Kidney (tissue), 14 donors: Measurements from ENCODE around the gene CTNNBL1. TPM values are rescaled to one million over a fixed set of nuclear protein-coding genes. Genes with fewer than 3 reads are reported as not detected.

Source experiments
- DNase-seq, 5 donors: peaks; one replicate each; pipeline ENCODE4 v3.0.0-alpha.2; 2013 to 2020
- FAIRE-seq: peaks from 2 replicates; lab custom pipeline; 2012; peaks lifted over from hg19 to GRCh38; lab: Jason Lieb, UNC
- H3K27ac ChIP-seq, 2 donors: one replicate each; pipeline ENCODE4 v1.7.0; 2013; ENCODE audit warnings: low read depth in 2 of 2, low read length in 2 of 2, inconsistent platforms in 1 of 2
- H3K27me3 ChIP-seq: one replicate; pipeline ENCODE4 v1.7.1; 2013; ENCODE audit warnings: low read length, inconsistent platforms; ENCODE audit not compliant: control insufficient read depth, insufficient read depth
- H3K36me3 ChIP-seq, 3 donors: one replicate each; pipeline versions ENCODE4 v1.7.0 to v1.7.1; 2013; ENCODE audit warnings: low read length in 3 of 3, control low read depth in 1 of 3, inconsistent platforms in 1 of 3; ENCODE audit not compliant: insufficient read depth in 3 of 3, control insufficient read depth in 2 of 3
- H3K4me1 ChIP-seq, 3 donors: one replicate each; pipeline versions ENCODE4 v1.7.0 to v1.7.1; 2013; ENCODE audit warnings: low read length in 3 of 3, inconsistent platforms in 1 of 3, low read depth in 1 of 3; ENCODE audit not compliant: control insufficient read depth in 2 of 3, insufficient read depth in 2 of 3
- H3K4me3 ChIP-seq, 3 donors: one replicate each; pipeline versions ENCODE4 v1.7.0 to v1.8.1; 2013; ENCODE audit warnings: low read length in 3 of 3, control low read depth in 1 of 3, inconsistent platforms in 1 of 3
- H3K9ac ChIP-seq, 3 donors: one replicate each; pipeline versions ENCODE4 v1.7.0 to v1.7.1; 2013; ENCODE audit warnings: low read length in 3 of 3, control low read depth in 1 of 3, inconsistent platforms in 1 of 3
- H3K9me3 ChIP-seq, 3 donors: one replicate each; pipeline versions ENCODE4 v1.7.0 to v1.7.1; 2013; ENCODE audit warnings: low read length in 3 of 3, control low read depth in 1 of 3, inconsistent platforms in 1 of 3; ENCODE audit not compliant: control insufficient read depth in 2 of 3, insufficient read depth in 1 of 3
- intact Hi-C: fragments of 100-400 bp; cut with DNase I; formaldehyde crosslinking; loops from one replicate; pipeline ENCODE4 v1.11.1; 2022
- polyA plus RNA-seq: library from polyadenylated mRNA; stranded (reverse); fragments of 350-450 nt; fragmentation: Illumina TruSeq; extraction: RNeasy Lipid Tissue Mini Kit (QIAGEN cat#74804); gene quantifications from one replicate; pipeline ENCODE4 v1.2.3, GENCODE V29; 2014; ENCODE audit warnings: low read depth, low replicate concordance; ENCODE audit not compliant: insufficient read depth
- total RNA-seq: library from RNA; stranded (reverse); fragmentation: NEBNext Ultra II Directional; extraction: Animal tissue kit (Norgen Biotek cat#: 25700); gene quantifications from one replicate; pipeline ENCODE4 v1.2.1, GENCODE V29; 2021
- TF ChIP-seq, protein P1 (sequence below): IDR thresholded peaks from 3 replicates; pipeline ENCODE4 v1.5.1; 2012; ENCODE audit warnings: mild to moderate bottlenecking, moderate library complexity, borderline replicate concordance; ENCODE audit not compliant: insufficient read depth; ENCODE audit errors: extremely low read depth
- donor health status: control.
- donor health status: control.
- donor health status: control.
- donor health status: control.
- donor health status: control.
- donor health status: DM: yes; HTN: yes; CAD: no.
- donor health status: Normal renal cell carcinoma (clear cell type).

The CTNNBL1 gene
- total and polyA plus RNA-seq, 2 donors from 2014 or later: 40.9 to 70.9 TPM

GRCh38 chr20:37804584-37805566 is 111.0 kb downstream of the CTNNBL1 start:
- Histone ChIP-seq H3K27ac (no peak overlapping the region), H3K36me3 (peaks cover 0 to 6% (median 4%) of the 10 kb centered on the region in 3 donors)
- FAIRE-seq: no peak

GRCh38 chr20:37807471-37808232 is 113.8 kb downstream of the CTNNBL1 start:
- peaks cover 0 to 3% (median 0%) of the 10 kb centered on the region in 3 donors for H3K4me1 ChIP-seq
- intact Hi-C loops: no loop called here
- peaks cover 0 to 6% (median 0%) of the 10 kb centered on the region in 3 donors for H3K36me3 ChIP-seq
- TF ChIP-seq, protein P1, sequence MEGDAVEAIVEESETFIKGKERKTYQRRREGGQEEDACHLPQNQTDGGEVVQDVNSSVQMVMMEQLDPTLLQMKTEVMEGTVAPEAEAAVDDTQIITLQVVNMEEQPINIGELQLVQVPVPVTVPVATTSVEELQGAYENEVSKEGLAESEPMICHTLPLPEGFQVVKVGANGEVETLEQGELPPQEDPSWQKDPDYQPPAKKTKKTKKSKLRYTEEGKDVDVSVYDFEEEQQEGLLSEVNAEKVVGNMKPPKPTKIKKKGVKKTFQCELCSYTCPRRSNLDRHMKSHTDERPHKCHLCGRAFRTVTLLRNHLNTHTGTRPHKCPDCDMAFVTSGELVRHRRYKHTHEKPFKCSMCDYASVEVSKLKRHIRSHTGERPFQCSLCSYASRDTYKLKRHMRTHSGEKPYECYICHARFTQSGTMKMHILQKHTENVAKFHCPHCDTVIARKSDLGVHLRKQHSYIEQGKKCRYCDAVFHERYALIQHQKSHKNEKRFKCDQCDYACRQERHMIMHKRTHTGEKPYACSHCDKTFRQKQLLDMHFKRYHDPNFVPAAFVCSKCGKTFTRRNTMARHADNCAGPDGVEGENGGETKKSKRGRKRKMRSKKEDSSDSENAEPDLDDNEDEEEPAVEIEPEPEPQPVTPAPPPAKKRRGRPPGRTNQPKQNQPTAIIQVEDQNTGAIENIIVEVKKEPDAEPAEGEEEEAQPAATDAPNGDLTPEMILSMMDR: no peak
- no peak overlapping the region for H3K4me3 ChIP-seq
- no peaks in the 10 kb centered on the region for H3K9me3 ChIP-seq
- H3K27me3 ChIP-seq: no peaks in the 10 kb centered on the region
- FAIRE-seq (no peak), DNase-seq (no peak)
- H3K9ac ChIP-seq: no peak overlapping the region
- no peak overlapping the region for H3K27ac ChIP-seq

More at GRCh38 chr20:37804584-37805566, 111.0 kb downstream of the CTNNBL1 start:
- TF ChIP-seq, protein P1: no peak
- Histone ChIP-seq H3K9me3 (no peaks in the 10 kb centered on the region), H3K27me3 (no peaks in the 10 kb centered on the region), H3K9ac (no peak overlapping the region), H3K4me1 (peaks cover 0 to 3% (median 0%) of the 10 kb centered on the region in 3 donors), H3K4me3 (no peak overlapping the region)
- intact Hi-C loops: no loop called here
- peak in 1 of 5 donors; percentile 40 for DNase-seq

DNA sequence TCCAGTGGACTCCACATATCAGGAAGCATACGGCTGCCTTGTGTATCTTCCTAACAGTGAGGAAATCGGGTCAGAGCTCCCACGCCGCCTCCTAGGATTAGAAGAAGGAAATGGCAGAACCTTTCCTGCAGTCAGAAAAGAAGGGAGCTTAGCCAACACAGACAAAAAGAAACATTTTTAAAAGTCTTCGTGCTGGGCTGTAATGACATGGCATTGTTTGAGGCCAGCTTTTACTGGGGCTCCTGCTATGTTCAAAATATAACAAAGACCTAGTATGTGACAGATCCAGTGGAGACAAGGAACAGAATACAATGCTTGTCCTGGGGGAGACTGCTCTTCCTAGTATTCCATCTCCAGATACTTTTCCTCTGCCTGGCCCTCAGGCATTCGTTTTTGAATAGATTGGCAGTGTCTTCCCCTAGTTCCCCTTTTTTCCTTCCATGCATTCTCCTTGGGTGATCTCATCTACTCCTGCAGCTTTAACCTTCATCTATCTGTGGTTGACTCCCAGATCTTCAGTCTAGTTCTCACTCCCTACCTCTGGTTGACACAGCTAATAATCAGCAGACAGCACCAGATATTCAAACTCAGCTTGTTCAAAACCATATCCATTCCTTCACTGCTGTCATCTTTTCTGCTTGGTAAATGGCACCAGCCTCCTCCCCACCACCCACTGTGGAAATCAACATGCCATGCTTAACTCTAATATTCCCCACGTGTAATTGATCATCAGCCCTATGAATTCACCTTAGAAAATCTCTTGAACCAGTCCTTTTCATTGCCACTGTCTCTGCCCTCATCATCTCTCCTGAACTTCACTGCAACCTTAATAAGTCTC is 114.6 kb downstream of the CTNNBL1 start:
- peaks cover 0 to 3% (median 0%) of the 10 kb centered on the region in 3 donors for H3K4me1 ChIP-seq
- H3K36me3 ChIP-seq: peaks cover 0 to 6% (median 0%) of the 10 kb centered on the region in 3 donors
- intact Hi-C loops: no loop called here
- H3K9me3 ChIP-seq: no peaks in the 10 kb centered on the region
- no peak overlapping the region for H3K9ac ChIP-seq
- H3K27me3 ChIP-seq: no peaks in the 10 kb centered on the region
- TF ChIP-seq, protein P1: no peak
- FAIRE-seq: no peak
- H3K4me3 ChIP-seq: no peak overlapping the region
- DNase-seq: no peak
- no peak overlapping the region for H3K27ac ChIP-seq
